GM12878 (cell line): ENCODE data around the gene LIPG. TPM values are rescaled to one million over a fixed set of nuclear protein-coding genes. Genes with fewer than 3 reads are reported as not detected.
"Not testable (repeated sequence)": the region's sequence is repeated elsewhere in the genome, so short reads cannot be mapped to it uniquely, and the experiment has no call there.

Experiments used
- ATAC-seq: fragments of 200-7000 bp; cut with Tn5 transposase; 3 replicates; pipeline ENCODE4 v1.9.1; 2020; ENCODE audit warnings: mild to moderate bottlenecking, moderate library complexity
- BruUV-seq: library from RNA; stranded (reverse); fragments of 400-500 nt; replicated peaks from 2 replicates; lab custom pipeline; 2021; lab: Mats Ljungman, UMichigan
- CTCF ChIA-PET: fragments of 300-600 bp; sonication (Branson Sonifier 250); formaldehyde crosslinking; extraction: SDS; loops from one replicate; lab custom pipeline; 2021; ENCODE audit warnings: inconsistent platforms; lab: Yijun Ruan, JAX
- POLR2A ChIA-PET: fragments of 350-600 bp; formaldehyde crosslinking; extraction: SDS; loops from one replicate; lab custom pipeline; 2021; ENCODE audit warnings: inconsistent platforms; lab: Charles Lee
- RAD21 ChIA-PET: fragments of 300-600 bp; sonication (Branson Sonifier 250); formaldehyde crosslinking; loops from one replicate; lab custom pipeline; 2023; ENCODE audit warnings: antibody characterized with exemption; ENCODE audit not compliant: unreplicated experiment; lab: Charles Lee
- SMC1A ChIA-PET: fragments of 300-600 bp; sonication (Branson Sonifier 250); formaldehyde crosslinking; loops from one replicate; lab custom pipeline; 2023; ENCODE audit not compliant: unreplicated experiment, uncharacterized antibody; lab: Charles Lee
- DNase-seq: peaks from one replicate; pipeline ENCODE4 v3.0.0-alpha.2; 2011; ENCODE audit warnings: low read depth, low spot score
- FAIRE-seq: peaks from 3 replicates; lab custom pipeline; 2011; peaks lifted over from hg19 to GRCh38; lab: Jason Lieb, UNC
- H2AFZ ChIP-seq: 2 replicates; pipeline ENCODE4 v1.6.0; 2011; ENCODE audit warnings: low read depth, low read length, control low read depth; ENCODE audit not compliant: control insufficient read depth
- H3K27ac ChIP-seq: 2 replicates; pipeline ENCODE4 v1.5.1; 2011; ENCODE audit warnings: control low read depth; ENCODE audit not compliant: control insufficient read depth, insufficient read depth
- H3K27me3 ChIP-seq, 2 experiments: replicated peaks in 1 of 2; 2 replicates each; pipeline versions ENCODE4 v1.6.0 to v1.6.1; 2011; ENCODE audit warnings: low read length in 1 of 2; ENCODE audit not compliant: control insufficient read depth in 2 of 2, insufficient read depth in 2 of 2
- H3K36me3 ChIP-seq, 2 experiments: 2 replicates each; pipeline ENCODE4 v1.5.1; 2011; ENCODE audit warnings: low read length in 1 of 2; ENCODE audit not compliant: control insufficient read depth in 2 of 2, insufficient read depth in 2 of 2
- H3K4me1 ChIP-seq: 2 replicates; pipeline ENCODE4 v1.6.1; 2011; ENCODE audit warnings: mild to moderate bottlenecking, low read length, moderate library complexity, mixed read lengths; ENCODE audit not compliant: control insufficient read depth, insufficient read depth
- H3K4me2 ChIP-seq: 2 replicates; pipeline ENCODE4 v1.6.0; 2011; ENCODE audit warnings: control low read depth; ENCODE audit not compliant: control insufficient read depth, insufficient read depth
- H3K4me3 ChIP-seq: fragments of 200-600 bp; sonication (generic); 2 replicates; pipeline ENCODE4 v1.5.1; 2016
- H3K79me2 ChIP-seq: 2 replicates; pipeline ENCODE4 v1.6.0; 2011; ENCODE audit warnings: low read length; ENCODE audit not compliant: control insufficient read depth, insufficient read depth
- H3K9ac ChIP-seq: 2 replicates; pipeline ENCODE4 v1.8.0; 2011; ENCODE audit warnings: low read length, control low read depth, mixed read lengths; ENCODE audit not compliant: control insufficient read depth, insufficient read depth
- H3K9me3 ChIP-seq: replicated peaks from 3 replicates; pipeline ENCODE4 v1.5.1; 2011; ENCODE audit warnings: mild to moderate bottlenecking, low read length; ENCODE audit not compliant: control insufficient read depth, insufficient read depth
- H4K20me1 ChIP-seq: 2 replicates; pipeline ENCODE4 v1.6.0; 2011; ENCODE audit not compliant: control insufficient read depth, insufficient read depth
- ATF3 ChIP-seq: IDR thresholded peaks from 2 replicates; pipeline ENCODE4 v1.6.1; 2011; ENCODE audit warnings: low read depth, mild to moderate bottlenecking, low read length, moderate library complexity, borderline replicate concordance; ENCODE audit errors: extremely low read depth
- GABPA ChIP-seq: IDR thresholded peaks from 2 replicates; pipeline ENCODE4 v1.6.1; 2014; ENCODE audit warnings: antibody characterized with exemption, low read depth, mild to moderate bottlenecking, inconsistent platforms
- PBX3 ChIP-seq: IDR thresholded peaks from 2 replicates; pipeline ENCODE4 v1.6.1; 2011; ENCODE audit warnings: mild to moderate bottlenecking, low read depth, low read length, moderate library complexity; ENCODE audit not compliant: insufficient replicate concordance
- POLR2AphosphoS2 ChIP-seq: IDR thresholded peaks from 2 replicates; pipeline ENCODE4 v1.6.1; 2011; ENCODE audit warnings: low read depth, mild to moderate bottlenecking, low read length, improper control_type of control experiment, moderate library complexity
- SP1 ChIP-seq: IDR thresholded peaks from one replicate; pipeline ENCODE4 v1.6.1; 2011; ENCODE audit warnings: low read depth, low read length
- STAT3 ChIP-seq: IDR thresholded peaks from 2 replicates; pipeline ENCODE4 v1.6.1; 2011; ENCODE audit warnings: low read depth, low read length, improper control_type of control experiment
- TAF1 ChIP-seq: IDR thresholded peaks from 2 replicates; pipeline ENCODE4 v1.6.1; 2011; ENCODE audit warnings: mild to moderate bottlenecking, low read depth, low read length, borderline replicate concordance
- ZNF687 ChIP-seq: fragments of 450-650 bp; IDR thresholded peaks from 2 replicates; pipeline ENCODE4 v1.6.1; 2017; ENCODE audit warnings: mild to moderate bottlenecking, moderate library complexity
- WGBS: methylation state at CpG from one replicate; pipeline ENCODE4 v1.1.6; 2016; ENCODE audit warnings: low lambda C conversion rate; ENCODE audit not compliant: insufficient replicate concordance, insufficient coverage; ENCODE audit errors: missing lambda C conversion rate; 5-methylcytosine and 5-hydroxymethylcytosine counted together
- in situ Hi-C: fragments of 300-500 bp; cut with MboI; formaldehyde crosslinking; loops from 9 replicates; pipeline ENCODE4 v1.14.3; 2018; ENCODE audit warnings: mixed read lengths
- intact Hi-C: fragments of 100-400 bp; cut with micrococcal nuclease; formaldehyde crosslinking; loops from one replicate; pipeline ENCODE4 v1.14.2; 2022; ENCODE audit not compliant: unreplicated experiment
- polyA plus RNA-seq, 11 experiments: library from polyadenylated mRNA; depleted of rRNA in 4 of 11; unstranded in 6 of 11; stranded (reverse) in 5 of 11; fragments of >200 nt; fragmentation: Nextera tagmentation in 4 of 11; fragmentation: Illumina TruSeq in 1 of 11; extraction: Ambion mirVana in 4 of 11; extraction: Trizol in 1 of 11; gene quantifications; 1 replicate in 1 of 11; 2 replicates in 10 of 11; pipeline versions ENCODE4 v1.2.1 to v1.2.3, GENCODE V29; 2011 to 2016; ENCODE audit warnings: inconsistent platforms in 2 of 11, missing spikeins in 2 of 11, low read depth in 1 of 11
- total RNA-seq, 4 experiments: library from RNA; depleted of rRNA in 3 of 4; stranded (reverse); fragments of >200 nt in 3 of 4; fragmentation: Illumina TruSeq in 1 of 4; extraction: Trizol in 1 of 4; gene quantifications; 2 replicates each; pipeline versions ENCODE4 v1.2.1 to v1.2.3, GENCODE V29; 2013 to 2021

LIPG gene
- total and polyA plus RNA-seq, 10 of the 15 experiments (the other 5 are each of a cell fraction or from before 2014, with no cell fraction given) = 0.04 to 0.55 (median 0.18) TPM; not detected in 1

- BruUV-seq, RAD21 ChIA-PET, in situ Hi-C loops: not testable (repeated sequence)
Measured at GRCh38 chr18:49523580-49524093, 38.2 kb upstream of the LIPG start.

GRCh38 chr18:49524349-49524748 lies 37.5 kb upstream of the LIPG start:
- WGBS = 20% methylated on average over 2 of the region's 2 CpGs
- H3K36me3 ChIP-seq = no peaks in the 10 kb centered on the region
- no peak for ATAC-seq
- TF ChIP-seq POLR2AphosphoS2 (no peak), ZNF687 (no peak), PBX3 (no peak), ATF3 (no peak), STAT3 (no peak), GABPA (no peak), TAF1 (no peak), SP1 (no peak)
- ChIA-PET RAD21 (no interaction called here), CTCF (interaction anchor here (0.7 to 1.2 kb wide), 2 partner anchors 9 kb away, joined by 3 to 4 read pairs; no protein-coding TSS in a partner anchor), SMC1A (interaction anchor here (1.1 kb wide), 1 partner anchor 336 kb away, joined by 3 read pairs; no protein-coding TSS in a partner anchor), POLR2A (no interaction called here)
- no peaks in the 10 kb centered on the region for H3K9me3 ChIP-seq
- in situ Hi-C loops (no loop called here), intact Hi-C loops (no loop called here)
- no TSS peak for BruUV-seq
- no peaks in the 10 kb centered on the region for H3K79me2 ChIP-seq
- H3K4me1 ChIP-seq = no peaks in the 10 kb centered on the region
- no peak overlapping the region for H3K9ac ChIP-seq
- no peak overlapping the region for H3K4me2 ChIP-seq
- no peaks in the 10 kb centered on the region; a peak in 1 of 4 replicates for H3K27me3 ChIP-seq
- DNase-seq = no peak
- no peak overlapping the region for H3K4me3 ChIP-seq
- H3K27ac ChIP-seq = no peak overlapping the region
- FAIRE-seq = no peak
- H4K20me1 ChIP-seq = no peaks in the 10 kb centered on the region
- H2AFZ ChIP-seq = no peak overlapping the region

More at GRCh38 chr18:49523580-49524093, 38.2 kb upstream of the LIPG start:
- ATAC-seq, H4K20me1 ChIP-seq, H2AFZ ChIP-seq, H3K4me2 ChIP-seq, H3K27me3 ChIP-seq, H3K9me3 ChIP-seq, H3K27ac ChIP-seq, SMC1A ChIA-PET, H3K4me3 ChIP-seq, H3K79me2 ChIP-seq, FAIRE-seq, H3K9ac ChIP-seq, H3K36me3 ChIP-seq, DNase-seq, intact Hi-C loops, H3K4me1 ChIP-seq: not testable (repeated sequence)
- CTCF ChIA-PET = interaction anchor here (0.7 to 1.2 kb wide), 2 partner anchors 8 to 10 kb away, joined by 3 to 4 read pairs; no protein-coding TSS in a partner anchor
- POLR2A ChIA-PET = interaction anchor here (0.5 to 0.6 kb wide), 2 partner anchors 20 to 1593 kb away, joined by 3 to 5 read pairs; no protein-coding TSS in a partner anchor
- 64% methylated on average over 7 of the region's 7 CpGs for WGBS
